OCI-LY1 (cell line): ENCODE results near the gene ESRRA.
A peak's percentile ranks its signal among the peaks of the same experiment; 100 is the strongest.

Source experiments
- H2AFZ ChIP-seq: fragments of 200-600 bp; sonication (generic), shearing (Covaris generic); 2 replicates; pipeline ENCODE4 v1.6.0; 2014; ENCODE audit warnings: antibody characterized with exemption, mild to moderate bottlenecking, low read length
- H3F3A ChIP-seq: fragments of 200-600 bp; sonication (generic), shearing (Covaris generic); 2 replicates; pipeline ENCODE4 v1.6.0; 2014; ENCODE audit warnings: mild to moderate bottlenecking, antibody characterized with exemption, low read length, moderate library complexity; ENCODE audit not compliant: insufficient read depth
- H3K27ac ChIP-seq: fragments of 200-600 bp; sonication (generic); 2 replicates; pipeline ENCODE4 v1.5.1; 2014; ENCODE audit warnings: low read length, mixed run types, mild to moderate bottlenecking, low read depth; ENCODE audit not compliant: poor library complexity, severe bottlenecking
- H3K27me3 ChIP-seq: fragments of 200-600 bp; sonication (generic); 2 replicates; pipeline ENCODE4 v1.6.0; 2014; ENCODE audit warnings: antibody characterized with exemption, mild to moderate bottlenecking, low read length, moderate library complexity; ENCODE audit not compliant: insufficient read depth
- H3K36me3 ChIP-seq: fragments of 200-600 bp; sonication (generic); 2 replicates; pipeline ENCODE4 v1.6.1; 2014; ENCODE audit warnings: mild to moderate bottlenecking, antibody characterized with exemption, low read length, moderate library complexity, mixed read lengths; ENCODE audit not compliant: insufficient read depth
- H3K4me1 ChIP-seq: fragments of 200-600 bp; sonication (generic); 2 replicates; pipeline ENCODE4 v1.5.1; 2014; ENCODE audit warnings: mild to moderate bottlenecking, low read length, moderate library complexity; ENCODE audit not compliant: insufficient read depth, severe bottlenecking
- H3K4me2 ChIP-seq: fragments of 200-600 bp; sonication (generic), shearing (Covaris generic); 2 replicates; pipeline ENCODE4 v1.6.1; 2014; ENCODE audit warnings: low read length
- H3K4me3 ChIP-seq: fragments of 200-600 bp; sonication (generic); 2 replicates; pipeline ENCODE4 v1.5.1; 2014; ENCODE audit warnings: low read length, low read depth, mild to moderate bottlenecking, mixed read lengths; ENCODE audit not compliant: poor library complexity, severe bottlenecking
- H3K79me2 ChIP-seq: fragments of 200-600 bp; shearing (Covaris generic); 2 replicates; pipeline ENCODE4 v1.6.1; 2016; ENCODE audit warnings: mixed run types, low read length, mixed read lengths; ENCODE audit not compliant: insufficient read depth
- H3K9ac ChIP-seq: fragments of 200-600 bp; sonication (generic), shearing (Covaris generic); 2 replicates; pipeline ENCODE4 v1.6.1; 2014; ENCODE audit warnings: mild to moderate bottlenecking, low read length, mixed read lengths
- H3K9me2 ChIP-seq: fragments of 200-600 bp; sonication (generic), shearing (Covaris generic); 2 replicates; pipeline ENCODE4 v1.6.1; 2014; ENCODE audit warnings: low read depth, mild to moderate bottlenecking, low read length, mixed read lengths
- H3K9me3 ChIP-seq: fragments of 200-600 bp; shearing (Covaris generic); 2 replicates; pipeline ENCODE4 v1.6.1; 2014; ENCODE audit warnings: low read length, mixed read lengths
- H4K20me1 ChIP-seq: fragments of 200-600 bp; sonication (generic), shearing (Covaris generic); 2 replicates; pipeline ENCODE4 v1.6.0; 2016; ENCODE audit warnings: mild to moderate bottlenecking, low read length; ENCODE audit not compliant: insufficient read depth
- CTCF ChIP-seq: fragments of 200-600 bp; sonication (generic), shearing (Covaris generic); IDR thresholded peaks from 2 replicates; pipeline ENCODE4 v1.5.1; 2017; ENCODE audit warnings: mild to moderate bottlenecking, antibody characterized with exemption, low read length, moderate library complexity, mixed read lengths
- EZH2 ChIP-seq: fragments of 200-600 bp; sonication (generic), shearing (Covaris generic); IDR thresholded peaks from 2 replicates; pipeline ENCODE4 v1.8.0; 2017; ENCODE audit warnings: borderline replicate concordance, mixed run types, mild to moderate bottlenecking, antibody characterized with exemption, low read length, moderate library complexity, mixed read lengths

Gene ESRRA

GRCh38 chr11:64281957-64282770, 23.2 kb upstream of the ESRRA start:
- Histone ChIP-seq H3K4me3 (no peak overlapping the region), H3K4me1 (peaks cover 17% of the 10 kb centered on the region), H3K27me3 (no peaks in the 10 kb centered on the region), H3F3A (no peaks in the 10 kb centered on the region), H3K36me3 (peaks cover 28% of the 10 kb centered on the region; the same call in 1 of the 2 replicates), H3K9ac (no peak overlapping the region), H2AFZ (no peak overlapping the region), H3K9me3 (no peaks in the 10 kb centered on the region), H3K27ac (no peak overlapping the region), H3K4me2 (no peak overlapping the region), H3K9me2 (no peaks in the 10 kb centered on the region), H4K20me1 (no peaks in the 10 kb centered on the region), H3K79me2 (no peaks in the 10 kb centered on the region)
- TF ChIP-seq EZH2 (no peak), CTCF (no peak)

GRCh38 chr11:64283092-64283491, 22.2 kb upstream of the ESRRA start:
- no peaks in the 10 kb centered on the region for H3K9me2 ChIP-seq
- no peaks in the 10 kb centered on the region for H3K79me2 ChIP-seq
- H2AFZ ChIP-seq, result no peak overlapping the region
- H4K20me1 ChIP-seq, result no peaks in the 10 kb centered on the region
- no peaks in the 10 kb centered on the region for H3K9me3 ChIP-seq
- TF ChIP-seq CTCF (no peak), EZH2 (no peak)
- peaks cover 27% of the 10 kb centered on the region; the same call in 1 of the 2 replicates for H3K36me3 ChIP-seq
- H3K9ac ChIP-seq, result no peak overlapping the region; the same call in 1 of the 2 replicates
- H3K4me1 ChIP-seq, result peaks cover 17% of the 10 kb centered on the region
- no peaks in the 10 kb centered on the region for H3K27me3 ChIP-seq
- H3K27ac ChIP-seq, result no peak overlapping the region
- 0 out of 2 replicates have a peak overlapping the region, but pooled peaks have one; percentile 98 for H3K4me2 ChIP-seq
- H3F3A ChIP-seq, result no peaks in the 10 kb centered on the region
- no peak overlapping the region for H3K4me3 ChIP-seq

GRCh38 chr11:64284048-64284961, 21.0 kb upstream of the ESRRA start, which contains the start of gene BAD:
TSS of gene BAD (minus strand) at chr11:64284665. CDS start at chr11:64284368, 297 bp downstream.
- Histone ChIP-seq H3K4me1 (peaks cover 17% of the 10 kb centered on the region), H3K36me3 (peaks cover 20% of the 10 kb centered on the region; the same call in 1 of the 2 replicates), H3F3A (no peaks in the 10 kb centered on the region), H3K27ac (peak within 1 kb of the TSS; percentile 87), H3K9ac (peak within 1 kb of the TSS; percentile 87), H3K79me2 (no peaks in the 10 kb centered on the region), H2AFZ (no peak within 1 kb of the TSS), H3K4me3 (peak within 1 kb of the TSS; percentile 86), H3K9me3 (no peaks in the 10 kb centered on the region), H3K4me2 (peak within 1 kb of the TSS; percentile 98), H3K27me3 (no peaks in the 10 kb centered on the region), H3K9me2 (no peaks in the 10 kb centered on the region), H4K20me1 (no peaks in the 10 kb centered on the region)
- peak; percentile 5; the same call in 1 of the 2 replicates for TF ChIP-seq CTCF
- TF ChIP-seq EZH2, result no peak
